Smooth muscle cell (in vitro differentiated cells): ENCODE results near the gene GDPD3. TPM values are rescaled to one million over a fixed set of nuclear protein-coding genes. Genes with fewer than 3 reads are reported as not detected.

Source experiments
- DNase-seq: peaks from one replicate; lab custom pipeline; 2025; ENCODE audit not compliant: unreplicated experiment; lab: John Stamatoyannopoulos, UW
- H2AFZ ChIP-seq: fragments of 200-600 bp; sonication (generic); 2 replicates; pipeline ENCODE4 v1.6.0; 2016; ENCODE audit warnings: antibody characterized with exemption, low read depth, mild to moderate bottlenecking
- H3F3A ChIP-seq: fragments of 200-600 bp; sonication (generic); 2 replicates; pipeline ENCODE4 v1.6.0; 2017; ENCODE audit warnings: antibody characterized with exemption, low read depth
- H3K27ac ChIP-seq: fragments of 200-600 bp; sonication (generic); 2 replicates; pipeline ENCODE4 v1.5.1; 2016; ENCODE audit warnings: low read depth, mild to moderate bottlenecking
- H3K27me3 ChIP-seq: fragments of 200-600 bp; sonication (generic); 2 replicates; pipeline ENCODE4 v1.6.1; 2016; ENCODE audit warnings: low read depth, mild to moderate bottlenecking
- H3K36me3 ChIP-seq: fragments of 200-600 bp; sonication (generic); 2 replicates; pipeline ENCODE4 v1.5.1; 2016; ENCODE audit warnings: low read depth
- H3K4me1 ChIP-seq: fragments of 200-600 bp; sonication (generic); 2 replicates; pipeline ENCODE4 v1.5.1; 2016; ENCODE audit warnings: low read depth
- H3K4me2 ChIP-seq: fragments of 200-600 bp; sonication (generic); 2 replicates; pipeline ENCODE4 v1.6.0; 2016; ENCODE audit warnings: mild to moderate bottlenecking
- H3K4me3 ChIP-seq: fragments of 200-600 bp; sonication (generic); 2 replicates; pipeline ENCODE4 v1.5.1; 2016; ENCODE audit warnings: mild to moderate bottlenecking
- H3K79me2 ChIP-seq: fragments of 200-600 bp; sonication (generic); 2 replicates; pipeline ENCODE4 v1.6.0; 2016; ENCODE audit warnings: low read depth, mild to moderate bottlenecking
- H3K9ac ChIP-seq: fragments of 200-600 bp; sonication (generic); 2 replicates; pipeline ENCODE4 v1.6.0; 2016; ENCODE audit warnings: low read depth
- H3K9me3 ChIP-seq: fragments of 200-600 bp; sonication (generic); replicated peaks from 2 replicates; pipeline ENCODE4 v1.5.1; 2016; ENCODE audit warnings: low read depth
- H4K20me1 ChIP-seq: fragments of 200-600 bp; sonication (generic); 2 replicates; pipeline ENCODE4 v1.6.0; 2016; ENCODE audit warnings: low read depth
- WGBS: methylation state at CpG from one replicate; pipeline ENCODE4 v1.1.7; 2016; ENCODE audit warnings: low lambda C conversion rate; 5-methylcytosine and 5-hydroxymethylcytosine counted together
- polyA plus RNA-seq: library from polyadenylated mRNA; unstranded; fragments of >200 nt; fragmentation: Nextera tagmentation; extraction: Ambion mirVana; gene quantifications from 2 replicates; pipeline ENCODE4 v1.2.1, GENCODE V29; 2016
- total RNA-seq: library from RNA; depleted of rRNA; stranded (reverse); fragments of >200 nt; gene quantifications from 2 replicates; pipeline ENCODE4 v1.2.3, GENCODE V29; 2014
- TF ChIP-seq, protein P1 (sequence below): fragments of 200-600 bp; sonication (generic); IDR thresholded peaks from 2 replicates; pipeline ENCODE4 v1.5.1; 2017; ENCODE audit warnings: borderline replicate concordance, mild to moderate bottlenecking, antibody characterized with exemption; ENCODE audit not compliant: insufficient read depth, poor library complexity, severe bottlenecking

Gene GDPD3
- total and polyA plus RNA-seq, 2 experiments from 2014 or later = 0.85 to 13.4 TPM

- TF ChIP-seq, protein P1, sequence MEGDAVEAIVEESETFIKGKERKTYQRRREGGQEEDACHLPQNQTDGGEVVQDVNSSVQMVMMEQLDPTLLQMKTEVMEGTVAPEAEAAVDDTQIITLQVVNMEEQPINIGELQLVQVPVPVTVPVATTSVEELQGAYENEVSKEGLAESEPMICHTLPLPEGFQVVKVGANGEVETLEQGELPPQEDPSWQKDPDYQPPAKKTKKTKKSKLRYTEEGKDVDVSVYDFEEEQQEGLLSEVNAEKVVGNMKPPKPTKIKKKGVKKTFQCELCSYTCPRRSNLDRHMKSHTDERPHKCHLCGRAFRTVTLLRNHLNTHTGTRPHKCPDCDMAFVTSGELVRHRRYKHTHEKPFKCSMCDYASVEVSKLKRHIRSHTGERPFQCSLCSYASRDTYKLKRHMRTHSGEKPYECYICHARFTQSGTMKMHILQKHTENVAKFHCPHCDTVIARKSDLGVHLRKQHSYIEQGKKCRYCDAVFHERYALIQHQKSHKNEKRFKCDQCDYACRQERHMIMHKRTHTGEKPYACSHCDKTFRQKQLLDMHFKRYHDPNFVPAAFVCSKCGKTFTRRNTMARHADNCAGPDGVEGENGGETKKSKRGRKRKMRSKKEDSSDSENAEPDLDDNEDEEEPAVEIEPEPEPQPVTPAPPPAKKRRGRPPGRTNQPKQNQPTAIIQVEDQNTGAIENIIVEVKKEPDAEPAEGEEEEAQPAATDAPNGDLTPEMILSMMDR = no peak
- H3K4me2 ChIP-seq = peak overlapping the region; percentile 98
- no peaks in the 10 kb centered on the region for H3K36me3 ChIP-seq
- peaks cover 37% of the 10 kb centered on the region for H3K79me2 ChIP-seq
- H2AFZ ChIP-seq = peak overlapping the region; percentile 32
- H3K4me3 ChIP-seq = peak overlapping the region; percentile 92
- H3K27ac ChIP-seq = peak overlapping the region; percentile 98
- peak overlapping the region; percentile 78 for H3K9ac ChIP-seq
- peaks cover 35% of the 10 kb centered on the region for H4K20me1 ChIP-seq
- H3K4me1 ChIP-seq = peaks cover 39% of the 10 kb centered on the region
- DNase-seq = no peak
- peaks cover 32% of the 10 kb centered on the region for H3F3A ChIP-seq
- WGBS = 6% methylated on average over 27 of the region's 27 CpGs
- H3K27me3 ChIP-seq = no peaks in the 10 kb centered on the region
- H3K9me3 ChIP-seq = no peaks in the 10 kb centered on the region
Observed at GRCh38 chr16:30063893-30064728, 49.2 kb downstream of the GDPD3 start.

DNA sequence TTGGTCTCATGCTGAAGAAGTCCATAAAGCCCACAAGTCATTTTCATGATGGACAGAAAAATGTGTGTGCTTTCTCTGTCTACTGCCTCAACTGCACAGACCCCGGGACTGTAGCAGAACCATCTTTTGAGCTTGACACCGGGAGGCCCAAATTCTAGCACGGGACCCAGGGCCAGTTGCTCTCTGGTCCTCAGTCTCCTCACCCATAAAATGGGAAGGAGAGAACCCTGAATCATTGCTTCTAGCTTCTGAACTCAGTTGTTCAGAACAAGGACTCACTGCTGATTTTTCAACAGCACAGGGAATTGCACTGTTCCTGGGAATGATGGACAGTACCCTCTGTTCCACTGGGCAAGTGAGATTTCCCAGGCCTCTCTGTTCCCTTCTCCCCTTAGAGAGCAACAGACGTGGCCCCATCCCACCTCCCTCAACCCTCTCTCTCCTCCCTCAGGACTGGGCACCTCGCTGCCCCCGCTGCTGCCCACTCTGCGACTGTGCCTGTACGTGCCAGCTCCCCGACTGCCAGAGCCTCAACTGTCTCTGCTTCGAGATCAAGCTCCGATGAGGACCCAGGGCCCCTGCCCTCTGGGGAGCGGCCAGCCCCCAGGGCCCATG lies 50.0 kb downstream of the GDPD3 start:
- H3K4me1 ChIP-seq = peaks cover 39% of the 10 kb centered on the region
- peak overlapping the region; percentile 92 for H3K4me3 ChIP-seq
- H3F3A ChIP-seq = peaks cover 28% of the 10 kb centered on the region
- no peak overlapping the region for H2AFZ ChIP-seq
- H3K27me3 ChIP-seq = no peaks in the 10 kb centered on the region
- TF ChIP-seq, protein P1 = no peak
- peak overlapping the region; percentile 98 for H3K4me2 ChIP-seq
- H3K79me2 ChIP-seq = peaks cover 30% of the 10 kb centered on the region
- peaks cover 27% of the 10 kb centered on the region for H4K20me1 ChIP-seq
- peak overlapping the region; percentile 98 for H3K27ac ChIP-seq
- no peak overlapping the region for H3K9ac ChIP-seq
- H3K9me3 ChIP-seq = no peaks in the 10 kb centered on the region
- WGBS = 71% methylated on average over 12 of the region's 12 CpGs
- no peak for DNase-seq
- no peaks in the 10 kb centered on the region for H3K36me3 ChIP-seq

GRCh38 chr16:30060836-30061554 lies 52.3 kb downstream of the GDPD3 start:
- Histone ChIP-seq H3K4me3 (no peak overlapping the region), H3K27me3 (no peaks in the 10 kb centered on the region), H3F3A (peaks cover 11% of the 10 kb centered on the region), H3K79me2 (peaks cover 6% of the 10 kb centered on the region), H4K20me1 (peaks cover 3% of the 10 kb centered on the region), H2AFZ (no peak overlapping the region), H3K9me3 (no peaks in the 10 kb centered on the region), H3K27ac (no peak overlapping the region), H3K9ac (no peak overlapping the region), H3K36me3 (no peaks in the 10 kb centered on the region), H3K4me2 (no peak overlapping the region), H3K4me1 (peaks cover 22% of the 10 kb centered on the region)
- TF ChIP-seq, protein P1 = no peak
- DNase-seq = no peak
- WGBS = 82% methylated on average over 2 of the region's 2 CpGs
